EH (cell line): Measurements from ENCODE around the gene CLSTN2.

Experiments used
- DNase-seq: peaks from one replicate; pipeline ENCODE4 v3.0.0-alpha.2; 2015; ENCODE audit warnings: low read depth

Gene CLSTN2

DNA sequence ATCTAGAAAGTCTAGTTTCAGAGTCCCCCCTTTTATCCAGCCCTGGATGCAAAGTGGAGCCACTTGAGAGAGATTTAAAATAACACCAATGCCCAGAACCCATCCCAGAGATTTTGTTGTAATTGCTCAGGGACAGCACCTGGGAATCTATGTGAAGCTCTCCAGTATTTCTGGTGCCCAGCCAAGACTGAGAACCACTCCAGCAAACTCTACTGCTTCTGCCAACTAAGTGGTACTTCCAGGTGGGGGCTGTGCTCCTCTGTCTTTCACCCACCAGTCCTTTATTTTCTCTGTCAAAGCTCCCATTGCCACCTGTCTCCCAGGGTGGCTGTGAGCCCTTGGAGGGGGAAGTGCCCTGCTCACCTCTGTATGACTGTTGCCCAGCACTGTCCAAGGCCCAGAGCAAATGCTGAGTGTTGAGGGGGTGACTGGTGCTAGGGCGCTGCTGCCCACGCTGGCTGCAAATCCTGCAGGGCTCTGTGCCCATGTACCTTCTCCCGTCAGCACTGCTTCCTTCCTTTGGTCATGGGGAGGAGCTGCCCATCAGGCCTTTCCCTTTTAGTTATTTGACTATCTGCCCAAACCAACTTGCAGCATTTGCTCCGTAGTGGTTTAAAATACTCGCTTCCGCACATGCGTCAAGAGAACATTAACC lies 9.4 kb downstream of the CLSTN2 start:
- DNase-seq, result no peak

DNA sequence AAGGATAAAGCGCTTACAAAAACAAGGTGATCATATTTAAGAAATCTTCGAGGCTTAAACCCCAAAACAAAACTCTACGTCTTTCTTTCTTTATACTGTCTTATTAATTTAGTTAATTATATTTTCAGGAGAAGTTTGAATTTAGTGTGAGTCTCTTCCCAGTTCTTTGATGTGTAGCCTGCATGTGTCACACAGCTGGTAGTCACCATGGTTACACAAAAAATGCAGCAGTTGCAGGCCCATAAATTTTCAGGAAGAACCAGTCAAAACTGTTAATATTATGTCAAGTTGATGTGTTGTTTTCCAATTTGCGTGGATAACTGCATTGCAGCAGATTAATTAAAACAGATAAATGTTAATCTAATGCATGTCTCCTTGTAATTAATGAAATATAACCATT lies 10.4 kb downstream of the CLSTN2 start:
- DNase-seq, result no peak

DNA sequence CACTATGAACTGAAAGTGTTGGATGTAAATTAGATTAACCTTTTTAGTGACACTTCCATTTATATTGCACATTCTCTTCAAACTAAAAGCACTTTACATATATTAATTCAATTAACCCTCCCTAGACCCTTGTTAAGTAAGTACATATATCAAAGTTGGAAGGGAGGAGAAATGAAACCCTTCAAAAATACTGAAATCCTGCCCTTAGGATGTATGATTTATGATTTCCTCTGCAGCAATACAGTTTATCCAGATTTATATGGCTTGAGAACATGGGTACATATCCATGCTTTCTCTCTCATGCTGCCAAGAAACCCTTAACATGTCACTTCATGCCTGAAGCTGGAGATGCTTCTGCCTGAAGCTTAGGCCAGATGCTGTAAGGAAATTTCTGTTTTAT lies 11.0 kb downstream of the CLSTN2 start:
- DNase-seq, result no peak

DNA sequence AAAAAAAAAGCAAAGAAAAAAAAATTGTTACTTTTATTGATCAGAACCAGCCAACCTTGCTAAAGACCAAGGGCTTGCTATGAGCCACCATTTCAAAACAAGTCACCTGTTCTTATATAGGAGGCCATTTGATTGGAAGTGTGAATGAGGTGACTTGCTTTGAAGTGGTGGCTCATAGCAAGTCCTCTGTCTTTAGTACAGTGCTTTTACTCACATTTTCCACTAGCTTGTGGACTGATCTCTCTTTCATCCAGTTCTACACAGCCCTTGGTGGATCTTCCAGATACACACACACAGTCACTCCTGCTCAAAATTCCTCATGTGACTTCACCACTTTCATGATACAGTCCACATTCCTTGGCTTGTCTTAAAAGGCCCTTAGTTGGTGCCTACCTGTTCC lies 13.5 kb downstream of the CLSTN2 start:
- no peak for DNase-seq

DNA sequence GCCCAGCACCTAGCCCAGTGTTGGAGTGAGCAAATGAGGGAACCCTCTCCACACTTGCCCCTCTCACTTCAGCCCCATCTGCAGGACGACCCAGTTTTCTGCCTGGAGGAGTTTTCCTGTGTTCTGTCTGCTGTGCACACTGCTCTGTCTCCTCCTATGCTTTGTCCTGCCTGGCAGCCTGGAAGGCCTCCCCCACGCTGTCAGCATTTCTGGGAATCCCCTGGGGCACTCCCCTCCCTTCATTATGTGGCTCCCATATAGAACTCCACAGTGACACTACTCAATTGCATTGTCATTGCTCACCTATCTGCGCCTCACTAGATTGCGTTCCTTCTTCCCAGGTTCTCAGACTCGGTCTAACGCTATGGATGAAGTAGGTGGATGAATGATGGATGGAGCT lies 13.9 kb downstream of the CLSTN2 start:
- no peak for DNase-seq

DNA sequence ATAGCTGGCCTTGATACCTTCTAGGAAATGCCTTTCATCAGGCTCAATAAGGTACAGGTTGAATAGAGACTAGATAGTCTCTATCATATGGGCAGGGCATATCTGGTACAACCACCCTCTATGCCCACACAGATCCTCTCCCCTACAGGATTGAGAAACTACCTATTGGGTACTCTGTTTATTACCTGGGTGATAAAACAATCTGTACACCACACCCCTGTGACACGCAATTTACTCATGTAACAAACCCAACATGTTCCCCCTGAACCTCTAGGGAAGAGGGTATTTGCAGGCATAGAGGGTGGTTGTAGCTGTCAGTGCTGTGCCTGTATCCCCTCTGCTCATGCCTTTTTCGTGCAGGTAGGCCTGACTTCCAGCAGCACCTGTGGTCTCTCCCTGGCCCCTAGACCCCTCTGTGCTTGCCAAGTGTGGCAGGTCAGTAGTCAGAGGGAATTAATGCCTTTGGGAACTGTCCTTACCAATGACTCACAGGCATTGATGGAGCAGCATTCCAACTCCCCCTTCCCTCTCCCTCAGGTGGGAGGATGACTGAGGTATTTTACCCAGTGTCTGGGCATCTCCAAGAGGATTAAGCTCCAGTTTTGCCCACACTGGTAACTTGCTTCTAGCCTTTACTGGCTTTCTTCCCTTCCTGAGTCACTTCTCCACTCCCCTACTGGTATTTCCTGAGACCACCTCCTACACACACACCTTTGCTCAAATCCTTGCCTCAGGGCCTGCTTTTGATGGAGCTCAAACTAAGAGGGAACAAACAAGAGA lies 18.3 kb downstream of the CLSTN2 start:
- DNase-seq, result no peak

DNA sequence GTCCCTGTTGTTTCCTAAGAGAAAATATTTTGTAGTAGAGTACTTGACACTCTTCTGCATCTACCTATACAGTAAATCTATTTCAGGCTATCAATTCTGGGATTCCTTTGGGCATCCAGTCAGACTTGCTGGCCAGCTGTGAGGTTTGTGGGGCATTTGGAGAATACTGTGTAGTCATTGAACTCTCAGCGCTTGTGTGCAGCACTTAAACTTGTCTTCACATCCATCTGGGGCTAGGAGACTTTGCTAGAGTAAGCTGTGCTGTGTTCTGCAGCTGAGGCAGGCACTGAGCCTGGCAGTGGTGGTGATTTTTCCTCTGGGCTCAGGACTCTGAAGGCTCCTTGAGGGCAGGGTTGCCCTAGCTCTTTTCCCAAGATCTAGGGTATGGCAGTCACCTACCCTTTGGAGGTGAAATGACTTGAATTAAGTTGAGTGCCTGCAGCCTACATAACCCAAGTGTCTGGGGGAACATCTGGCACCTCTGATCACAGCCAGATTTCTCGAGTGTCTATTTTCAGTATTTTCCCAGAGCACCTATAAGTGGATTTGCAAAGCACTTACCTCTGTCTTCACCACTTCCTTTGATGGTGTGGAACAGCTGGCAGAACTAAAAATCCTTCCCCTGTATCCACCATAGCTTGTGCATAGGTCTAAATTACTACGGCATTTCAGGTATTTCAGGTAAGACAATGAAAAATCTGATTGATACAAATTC lies 19.3 kb downstream of the CLSTN2 start:
- DNase-seq, result no peak

DNA sequence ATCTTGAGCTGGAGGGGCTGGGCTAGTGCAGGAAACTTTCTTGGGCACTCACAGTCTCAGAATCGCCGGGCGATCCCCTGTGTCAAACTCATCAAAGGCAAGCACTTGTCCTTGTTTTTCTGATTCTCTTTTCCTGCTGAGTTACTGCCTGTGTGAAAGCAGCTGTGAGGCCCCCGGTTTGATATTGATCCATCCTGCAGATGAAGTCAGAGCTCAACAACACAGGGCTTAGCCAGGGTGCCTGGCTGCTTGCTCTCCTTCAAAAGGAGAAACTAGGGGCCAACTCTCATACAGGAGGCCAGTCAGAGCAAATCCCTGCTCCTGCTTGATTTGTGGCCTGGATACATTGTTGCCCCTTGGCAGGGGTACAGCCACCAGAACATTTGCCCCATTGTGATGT lies 22.9 kb downstream of the CLSTN2 start:
- DNase-seq, result no peak

DNA sequence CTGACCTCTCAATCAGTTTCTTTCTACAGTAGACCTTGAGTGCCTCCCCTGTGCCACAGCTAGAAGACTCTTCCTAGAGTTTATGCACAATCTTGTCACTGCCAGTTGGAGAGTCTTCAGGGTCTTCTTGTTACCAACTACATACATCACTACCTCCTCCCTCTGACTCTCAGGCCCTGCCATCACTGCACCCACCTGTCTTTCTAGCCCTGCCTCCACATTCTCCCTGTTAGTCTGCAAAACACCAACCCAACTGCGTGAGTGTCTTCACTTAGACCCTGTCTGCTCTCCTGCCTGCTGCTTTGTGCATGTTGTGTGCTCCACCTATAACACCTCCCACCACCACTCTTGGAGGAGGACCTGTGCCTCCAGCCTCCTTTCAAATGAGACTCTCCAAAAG lies 34.4 kb downstream of the CLSTN2 start:
- no peak for DNase-seq

DNA sequence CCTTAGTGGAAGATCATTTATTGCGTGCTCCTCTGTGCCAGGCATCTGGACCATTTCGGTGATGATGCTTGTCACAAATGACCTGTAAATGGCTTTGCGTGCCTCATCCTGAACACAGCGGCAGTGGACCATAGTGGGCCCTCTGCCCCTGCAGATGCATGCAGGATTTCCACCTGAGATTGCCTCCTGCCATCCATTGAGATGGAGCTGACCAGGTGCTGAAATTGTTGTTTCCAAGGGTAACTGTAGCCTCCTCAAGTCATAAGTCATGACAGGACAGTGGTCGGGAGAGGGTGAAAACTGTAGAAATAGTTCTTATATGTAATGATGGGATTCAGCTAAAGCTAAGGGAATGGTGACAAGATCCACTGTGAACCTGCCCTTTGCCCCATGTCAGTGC lies 35.5 kb downstream of the CLSTN2 start:
- DNase-seq, result no peak

DNA sequence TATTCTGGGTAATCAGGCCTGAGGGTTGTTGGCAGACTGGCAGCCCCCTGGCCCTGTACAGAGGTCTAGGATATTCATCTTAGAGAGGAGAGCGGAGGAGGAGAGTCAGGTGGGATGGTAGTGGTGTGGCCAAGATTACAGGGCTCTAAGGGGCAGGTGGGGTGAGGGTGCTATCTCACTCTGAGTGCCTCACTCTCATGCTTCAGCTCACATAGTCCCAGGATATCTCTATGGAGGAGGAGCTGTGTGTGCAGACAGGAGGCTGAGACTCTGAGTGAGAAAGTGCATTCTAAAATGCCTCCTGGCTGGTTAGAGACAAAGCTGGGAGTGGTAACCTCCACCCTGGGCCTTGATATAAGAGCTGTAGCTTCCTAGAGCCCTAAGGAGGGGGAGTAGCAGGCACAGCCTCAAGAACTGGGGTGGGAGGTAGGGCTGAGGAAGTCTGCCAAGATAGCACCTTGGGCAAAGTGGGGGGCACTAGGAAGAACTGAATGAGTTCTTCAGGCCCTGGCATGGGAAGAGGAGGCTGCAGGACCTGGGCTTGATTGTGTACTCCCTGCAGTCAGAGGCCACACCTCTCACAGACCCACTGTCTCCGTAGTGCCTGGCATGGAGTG lies 39.9 kb downstream of the CLSTN2 start:
- no peak for DNase-seq

DNA sequence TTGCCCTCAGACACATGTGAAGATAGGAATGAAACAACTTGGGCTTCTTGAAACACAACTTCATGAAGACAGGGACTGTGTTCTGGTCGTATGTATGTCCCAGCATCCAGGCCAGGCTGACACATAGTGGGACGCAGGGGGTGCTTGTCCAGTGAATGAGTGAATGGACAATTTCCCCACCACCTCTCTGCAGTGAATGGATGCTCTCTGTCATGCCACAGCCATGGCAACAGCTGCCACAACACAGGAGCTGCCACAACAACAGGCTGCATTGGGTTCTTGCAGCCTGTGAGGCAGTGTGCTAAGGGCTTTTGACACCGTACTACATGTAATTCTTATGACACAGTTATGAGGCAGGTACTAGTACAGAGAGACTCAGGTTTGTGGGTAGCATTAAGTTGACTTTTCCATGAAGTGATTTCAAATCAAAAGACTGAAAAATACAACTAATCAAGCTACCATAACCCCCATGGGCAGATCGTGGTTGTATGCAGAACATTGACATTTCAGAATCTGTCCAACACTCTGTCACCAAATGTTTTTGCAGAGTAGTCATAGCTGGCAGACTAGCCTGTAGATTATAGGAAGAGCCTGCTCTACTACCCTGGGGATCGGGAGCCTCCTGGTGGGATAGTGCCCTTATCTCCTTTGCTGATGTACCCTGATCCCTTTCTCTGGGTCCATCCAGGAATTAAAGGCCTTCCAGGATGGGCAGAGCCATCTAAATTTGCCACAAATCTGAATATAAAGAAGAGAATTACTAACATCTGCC lies 40.8 kb downstream of the CLSTN2 start:
- DNase-seq, result peak; percentile 1

DNA sequence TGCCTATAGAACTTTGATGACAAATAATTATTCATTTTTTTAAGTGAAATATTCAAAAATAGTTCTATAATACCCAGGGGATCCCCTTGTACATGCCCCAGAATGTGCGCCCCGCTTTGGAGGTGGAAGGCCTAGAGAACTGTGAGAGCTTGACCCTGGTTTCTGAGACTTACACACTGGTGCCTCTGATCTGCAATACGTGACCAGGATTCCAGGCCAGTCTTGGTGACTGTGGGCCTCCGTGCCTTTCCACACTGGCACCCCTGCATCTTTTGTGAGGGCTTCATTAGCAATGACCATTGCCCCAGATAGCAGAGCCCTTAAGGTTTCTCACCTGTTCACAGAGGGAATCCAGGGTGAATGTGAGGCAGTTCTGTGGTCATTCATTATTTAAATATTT lies 44.0 kb downstream of the CLSTN2 start:
- DNase-seq, result no peak

DNA sequence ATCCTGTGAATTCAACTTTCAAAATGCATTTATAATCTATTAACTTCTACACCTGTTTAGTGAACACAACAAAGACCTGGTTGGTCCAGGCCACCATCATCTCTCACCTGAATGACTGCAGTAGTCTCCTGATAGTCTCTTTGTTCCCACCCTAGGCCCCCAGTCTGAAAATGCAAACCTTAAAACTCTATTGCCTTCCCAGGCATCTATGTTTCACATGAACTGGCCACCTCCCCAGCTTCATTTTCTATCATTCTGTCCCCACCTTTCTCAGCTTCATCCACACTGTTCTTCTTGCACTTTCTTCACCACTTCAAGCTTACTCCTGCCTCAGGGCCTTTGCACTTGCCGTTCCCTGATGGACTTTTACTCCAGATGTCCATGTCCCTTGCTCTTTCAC lies 45.0 kb downstream of the CLSTN2 start:
- DNase-seq, result no peak

DNA sequence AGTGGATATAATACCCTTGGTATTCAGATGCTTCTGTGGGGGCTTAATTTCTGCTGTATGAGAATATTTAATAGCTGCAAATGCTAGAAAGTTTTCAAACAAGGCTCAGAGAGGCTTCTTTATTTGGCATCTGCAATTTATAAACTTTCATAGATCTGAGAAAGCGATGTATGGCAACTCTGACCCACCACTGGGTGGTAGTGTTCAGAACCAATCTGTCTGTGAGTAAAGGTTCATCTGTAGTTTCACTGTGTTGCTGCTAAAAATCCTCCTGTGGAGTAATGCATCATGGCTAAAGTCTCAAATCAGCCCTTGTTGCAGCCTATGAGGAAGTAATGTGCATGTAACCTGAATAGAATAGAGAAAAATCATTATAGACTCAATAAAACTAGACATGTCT lies 47.4 kb downstream of the CLSTN2 start:
- DNase-seq, result no peak

DNA sequence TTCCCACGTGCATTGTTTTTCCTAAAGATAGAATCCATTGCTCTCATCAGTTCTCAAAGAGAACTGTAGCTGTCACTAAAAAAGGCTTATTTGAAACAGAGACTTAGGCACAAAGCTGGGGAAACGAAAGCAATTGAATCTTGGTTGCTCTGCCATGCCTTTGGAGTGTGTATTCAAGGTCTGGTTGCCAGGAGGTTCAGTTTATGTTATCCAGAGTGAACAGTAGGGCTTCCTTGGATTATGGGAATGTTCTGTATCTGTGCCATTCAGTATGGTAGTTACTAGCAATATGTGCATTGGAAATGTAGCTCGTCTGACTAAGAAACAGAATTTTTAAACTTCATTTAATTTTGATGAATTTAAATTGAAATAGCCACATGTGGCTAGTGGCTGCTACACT lies 50.6 kb downstream of the CLSTN2 start:
- DNase-seq, result no peak

DNA sequence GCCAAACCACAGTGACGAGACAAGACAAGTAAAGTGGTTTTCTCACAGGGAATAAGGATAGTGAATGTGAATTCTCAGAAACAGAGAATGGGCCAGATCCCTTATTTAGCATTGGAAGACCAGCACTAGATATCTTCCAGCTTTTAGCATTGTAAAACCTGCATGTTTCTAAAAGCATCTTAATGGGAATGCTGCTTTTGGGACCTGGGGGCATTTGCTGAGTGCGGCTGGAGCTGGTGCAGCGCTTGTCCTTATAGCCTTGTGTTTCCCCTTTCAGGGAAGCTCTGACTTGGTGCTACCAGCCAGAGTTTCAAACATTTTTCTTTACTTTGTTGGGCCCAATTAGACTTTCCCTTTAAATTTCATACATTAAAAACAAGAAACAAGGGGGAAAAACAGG lies 52.9 kb downstream of the CLSTN2 start:
- DNase-seq, result no peak

DNA sequence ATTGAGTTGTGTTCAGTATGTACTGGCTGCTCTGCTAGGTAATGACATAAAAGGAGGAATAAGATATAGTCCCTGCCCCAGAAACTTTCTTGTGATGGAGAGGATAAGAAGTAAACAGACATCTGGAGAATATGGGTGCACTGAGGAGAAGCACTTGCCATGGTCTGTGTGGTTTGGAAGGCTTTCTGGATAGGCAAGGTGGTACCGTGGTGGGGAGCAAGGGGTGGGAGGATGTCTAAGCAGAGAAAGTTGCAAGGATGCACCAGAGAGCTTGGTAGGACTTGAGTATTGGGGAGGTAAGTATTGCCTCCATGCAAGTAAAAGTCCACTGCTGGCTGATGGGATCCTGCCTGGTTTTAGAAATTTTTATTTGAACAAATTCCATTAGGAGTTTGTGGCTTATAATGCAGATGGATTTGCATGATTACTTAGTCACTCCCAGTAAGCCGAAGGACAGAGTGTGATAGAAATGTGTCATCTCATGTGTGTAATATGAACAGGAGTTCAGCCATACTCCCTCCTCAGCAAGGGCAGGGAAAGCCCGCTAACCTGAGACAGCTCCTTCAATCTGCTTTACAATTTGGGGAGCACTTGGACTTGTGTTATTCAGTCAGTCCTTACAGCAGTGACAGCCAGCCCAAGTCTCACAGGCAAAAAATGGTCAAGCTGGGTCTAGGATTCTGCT lies 53.6 kb downstream of the CLSTN2 start:
- DNase-seq, result no peak

DNA sequence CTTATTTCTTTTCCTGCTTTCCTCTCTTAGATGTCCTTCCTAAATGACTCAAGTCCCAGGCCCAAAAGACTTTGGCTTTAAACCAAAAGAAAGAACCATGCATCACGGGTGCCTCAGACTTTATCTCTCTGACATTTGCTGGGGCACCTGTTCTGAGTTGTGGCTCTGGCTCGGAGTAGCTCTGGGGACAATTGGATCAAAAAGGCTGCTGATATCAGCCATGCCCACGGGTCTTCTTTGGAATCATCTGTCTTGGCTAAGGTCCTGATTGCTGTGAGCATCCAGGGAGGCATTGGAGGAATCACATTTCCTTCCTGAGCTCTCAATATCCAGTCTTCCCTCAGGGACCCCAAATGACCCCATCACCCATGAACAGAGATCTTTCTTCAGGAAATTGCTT lies 59.9 kb downstream of the CLSTN2 start:
- no peak for DNase-seq

DNA sequence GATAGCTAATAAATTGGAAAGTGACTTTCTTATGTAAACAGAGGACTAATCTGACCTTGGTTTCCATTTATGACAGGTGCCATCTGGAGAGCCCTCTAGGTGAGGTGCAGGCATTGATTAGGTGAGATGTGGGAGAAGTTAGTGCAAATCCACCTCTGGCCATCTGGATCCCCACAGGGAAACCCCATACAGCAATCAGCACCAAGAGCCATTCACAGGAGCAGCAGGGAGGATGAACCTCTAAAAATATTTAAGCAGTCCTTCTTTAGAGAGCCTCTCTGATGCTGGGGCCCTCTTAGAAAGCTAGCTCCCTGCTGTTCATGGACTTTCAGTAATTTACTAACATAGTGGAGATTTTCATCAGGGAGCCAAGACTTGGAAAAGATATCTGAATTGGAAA lies 69.3 kb downstream of the CLSTN2 start:
- DNase-seq, result no peak

DNA sequence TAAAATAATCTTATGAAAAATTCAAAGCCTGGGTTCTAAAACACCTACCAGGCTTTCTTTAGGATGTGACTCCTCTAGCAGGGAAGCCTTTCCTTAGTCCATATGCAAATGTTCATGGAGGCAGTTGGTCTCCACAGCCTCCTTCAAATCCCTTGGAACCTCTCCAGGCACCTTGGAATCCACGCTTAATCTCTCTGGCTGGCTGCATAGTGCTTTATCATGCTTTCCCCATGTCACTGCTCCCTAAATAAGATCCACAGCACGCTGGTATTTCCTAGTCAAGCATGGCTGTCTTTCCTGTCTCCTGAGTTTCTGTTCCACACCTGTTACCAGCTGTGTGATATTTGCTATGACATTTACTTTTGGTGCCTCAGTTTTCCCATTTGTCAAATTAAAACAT lies 71.3 kb downstream of the CLSTN2 start:
- no peak for DNase-seq

DNA sequence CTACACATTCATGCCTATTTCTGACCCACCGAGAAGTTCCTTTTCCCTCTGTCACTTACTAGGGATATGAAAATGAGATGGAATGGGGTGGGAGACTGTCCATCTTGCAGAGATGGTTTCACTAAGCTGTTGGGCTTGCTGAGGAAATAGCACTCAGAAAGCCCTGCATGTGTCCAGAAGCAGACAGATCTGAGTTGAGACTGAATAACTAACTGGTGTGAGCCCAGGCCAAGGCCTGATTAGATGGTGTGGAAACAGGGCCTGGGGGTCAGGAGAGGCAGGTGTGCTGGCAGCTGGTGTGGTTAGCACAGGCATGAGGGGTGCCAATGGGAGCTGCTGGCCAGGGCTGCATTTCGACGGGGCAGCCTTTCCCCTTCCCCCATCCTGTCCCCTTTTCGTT lies 72.1 kb downstream of the CLSTN2 start:
- no peak for DNase-seq
